SK-N-MC (cell line): ENCODE measurements around the gene ZMYND8.

Experiments used
- DNase-seq: peaks from one replicate; pipeline ENCODE4 v3.0.0-alpha.2; 2011; ENCODE audit warnings: low read depth, low spot score
- H3K27ac ChIP-seq: fragments of 200-600 bp; sonication (generic); 2 replicates; pipeline ENCODE4 v1.5.1; 2016; ENCODE audit warnings: mixed run types
- H3K36me3 ChIP-seq: fragments of 200-600 bp; sonication (generic); 2 replicates; pipeline ENCODE4 v1.6.1; 2017; ENCODE audit warnings: antibody characterized with exemption, low read length, mixed read lengths; ENCODE audit not compliant: insufficient read depth
- H3K4me3 ChIP-seq: fragments of 200-600 bp; sonication (generic); 2 replicates; pipeline ENCODE4 v1.5.1; 2016
- H3K9ac ChIP-seq: fragments of 200-600 bp; sonication (generic); 2 replicates; pipeline ENCODE4 v1.8.0; 2017; ENCODE audit warnings: mixed run types, mixed read lengths; ENCODE audit not compliant: insufficient read length
- H3K9me3 ChIP-seq: fragments of 200-600 bp; sonication (generic); 2 replicates; pipeline ENCODE4 v1.6.1; 2017; ENCODE audit warnings: low read depth, mild to moderate bottlenecking, antibody characterized with exemption, low read length, moderate library complexity, mixed read lengths
- EZH2 ChIP-seq: fragments of 200-600 bp; sonication (generic); IDR thresholded peaks from one replicate; pipeline ENCODE4 v1.6.1; 2017; ENCODE audit warnings: antibody characterized with exemption
- FOXP2 ChIP-seq: optimal IDR thresholded peaks from 2 replicates; pipeline ENCODE3; 2011; ENCODE audit warnings: mild to moderate bottlenecking, moderate library complexity; ENCODE audit not compliant: insufficient read depth; ENCODE audit errors: extremely low read length, control extremely low read depth
- POLR2AphosphoS5 ChIP-seq: IDR thresholded peaks from 2 replicates; pipeline ENCODE4 v1.6.1; 2012; ENCODE audit warnings: mild to moderate bottlenecking, low read depth, low read length, borderline replicate concordance

The ZMYND8 gene

DNA sequence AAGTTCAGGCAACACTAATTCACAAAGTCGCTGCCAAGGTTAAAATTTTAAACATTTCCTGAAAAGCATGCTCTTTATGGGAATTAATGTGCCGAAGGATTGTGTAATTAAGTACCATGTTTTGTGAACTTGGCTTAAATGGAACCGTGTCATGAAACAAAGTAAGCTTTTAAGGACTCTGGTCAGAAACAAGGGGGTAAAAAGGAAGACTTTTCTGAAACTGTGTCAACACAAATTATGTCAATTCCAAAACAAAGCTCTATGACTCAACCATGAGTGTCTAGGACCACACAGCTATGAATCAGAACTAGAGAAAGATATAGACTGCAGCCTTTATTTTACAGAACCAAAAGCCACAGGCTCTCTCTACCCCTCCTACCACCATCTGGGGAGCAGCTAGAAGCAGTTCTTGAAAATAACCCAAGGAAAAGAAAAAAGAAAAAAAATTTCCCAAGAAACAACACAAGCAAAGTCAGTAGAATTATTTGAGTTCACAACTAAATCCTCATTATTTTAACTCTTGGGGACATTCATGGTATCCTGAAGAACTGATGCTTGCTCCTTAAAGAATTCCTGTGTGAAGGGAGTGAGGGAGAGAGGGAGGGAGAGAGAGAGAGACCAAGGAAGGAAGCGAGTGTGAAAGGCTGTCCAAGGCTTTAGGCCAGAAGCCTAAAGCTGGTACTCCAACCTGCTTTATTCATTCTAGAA lies 81.9 kb downstream of the ZMYND8 start:
- no peak for DNase-seq
- peak overlapping the region; percentile 13 for H3K9ac ChIP-seq
- no peak for TF ChIP-seq FOXP2
- TF ChIP-seq POLR2AphosphoS5: no peak
- no peak for TF ChIP-seq EZH2
- H3K4me3 ChIP-seq: no peak overlapping the region
- peak overlapping the region; percentile 43 for H3K27ac ChIP-seq
- no peaks in the 10 kb centered on the region for H3K9me3 ChIP-seq
- H3K36me3 ChIP-seq: peaks cover 18% of the 10 kb centered on the region; the same call in 1 of the 2 replicates

DNA sequence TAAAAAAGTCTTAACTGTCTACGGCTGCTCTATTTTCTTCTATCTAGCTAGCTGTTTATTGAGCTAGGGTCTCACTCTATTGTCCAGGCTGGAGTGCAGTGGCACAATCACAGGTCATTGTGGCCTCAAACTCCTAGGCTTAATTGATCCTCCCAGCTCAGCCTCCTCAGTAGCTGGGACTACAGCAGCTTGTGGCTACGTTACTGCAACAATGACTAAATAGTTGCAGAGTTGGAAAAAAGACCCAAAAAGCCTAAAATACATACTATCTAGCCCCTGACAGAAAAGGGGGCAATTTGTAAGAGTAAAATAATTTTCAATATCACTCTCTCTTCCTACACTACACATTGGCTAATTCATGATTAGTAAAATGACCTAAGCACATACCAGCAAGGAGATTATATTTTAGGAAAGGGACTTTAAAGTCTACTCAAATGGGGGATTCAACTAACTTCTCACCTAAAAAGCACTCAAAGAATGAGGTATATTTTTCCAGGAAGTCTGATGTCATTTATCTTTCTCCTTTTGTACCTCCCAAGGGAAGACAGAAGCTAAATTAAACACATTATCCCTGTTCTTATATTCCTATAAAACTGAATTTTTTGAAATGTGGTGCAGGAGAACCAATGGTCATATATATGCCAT lies 82.8 kb downstream of the ZMYND8 start:
- peaks cover 19% of the 10 kb centered on the region; the same call in 1 of the 2 replicates for H3K36me3 ChIP-seq
- no peaks in the 10 kb centered on the region for H3K9me3 ChIP-seq
- TF ChIP-seq EZH2 (no peak), FOXP2 (no peak), POLR2AphosphoS5 (no peak)
- no peak overlapping the region for H3K9ac ChIP-seq
- DNase-seq: no peak
- H3K27ac ChIP-seq: peak overlapping the region; percentile 43; the same call in 1 of the 2 replicates
- H3K4me3 ChIP-seq: no peak overlapping the region

DNA sequence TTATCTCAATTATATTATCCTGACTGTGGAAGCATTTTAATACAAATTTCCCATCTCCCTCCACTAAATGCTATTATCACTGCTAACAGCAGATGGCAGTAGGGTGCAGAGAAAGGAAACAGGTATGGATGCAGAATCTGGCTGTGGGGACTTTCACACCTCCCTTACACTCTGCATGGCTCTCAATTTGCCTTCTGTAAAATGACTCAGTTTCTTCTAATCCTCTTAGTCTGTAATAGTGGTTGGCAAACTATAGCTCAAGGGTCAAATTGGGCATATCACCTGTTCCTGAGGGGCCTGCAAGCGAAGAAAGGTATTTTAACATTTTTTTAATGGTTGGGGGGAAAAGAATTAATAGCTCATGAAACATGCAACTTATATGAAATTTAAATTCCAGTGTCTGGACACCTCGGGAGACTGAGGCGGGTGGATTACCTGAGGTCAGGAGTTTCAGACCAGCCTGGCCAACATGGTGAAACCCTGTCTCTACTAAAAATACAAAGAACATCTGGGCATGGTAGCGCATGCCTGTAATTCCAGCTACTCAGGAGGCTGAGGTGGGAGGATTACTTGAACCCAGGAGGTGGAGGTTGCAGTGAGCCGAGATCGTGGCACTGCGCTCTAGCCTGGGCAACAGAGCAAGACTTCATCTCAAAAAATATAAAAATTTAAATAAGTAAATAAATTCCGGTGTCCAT lies 83.5 kb downstream of the ZMYND8 start:
- no peak for DNase-seq
- no peak overlapping the region for H3K9ac ChIP-seq
- H3K27ac ChIP-seq: no peak overlapping the region
- H3K4me3 ChIP-seq: no peak overlapping the region
- peaks cover 19% of the 10 kb centered on the region; the same call in 1 of the 2 replicates for H3K36me3 ChIP-seq
- no peaks in the 10 kb centered on the region for H3K9me3 ChIP-seq
- TF ChIP-seq FOXP2 (no peak), EZH2 (no peak), POLR2AphosphoS5 (no peak)

DNA sequence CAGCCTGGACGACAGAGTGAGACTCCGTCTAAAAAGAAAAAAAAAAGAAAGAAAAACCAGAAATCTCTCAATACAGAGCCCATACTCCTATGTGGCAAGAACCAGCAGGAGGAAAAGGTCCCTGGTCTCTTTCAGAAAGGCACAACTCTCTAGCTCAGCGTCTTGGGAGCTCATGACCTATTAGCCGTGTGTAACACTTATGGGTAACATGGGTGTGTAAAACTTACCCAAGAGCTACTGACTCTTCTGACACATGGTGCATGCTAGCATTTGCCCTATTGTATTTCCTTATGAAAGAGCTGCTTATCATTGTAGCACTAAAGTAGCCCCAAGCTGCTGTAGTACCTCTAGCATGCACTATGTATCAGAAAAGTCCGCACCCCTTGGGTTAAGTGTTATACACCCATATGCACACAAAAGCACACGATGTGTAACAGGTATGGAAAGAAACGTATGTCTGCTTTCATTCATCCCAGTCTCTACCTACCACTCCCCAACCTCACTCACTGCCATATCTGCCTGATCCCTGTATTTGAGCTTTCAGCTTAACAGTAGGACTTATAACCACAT lies 85.4 kb downstream of the ZMYND8 start:
- Histone ChIP-seq H3K4me3 (no peak overlapping the region), H3K27ac (no peak overlapping the region), H3K36me3 (peaks cover 15% of the 10 kb centered on the region; the same call in 1 of the 2 replicates), H3K9ac (no peak overlapping the region), H3K9me3 (no peaks in the 10 kb centered on the region)
- TF ChIP-seq FOXP2: no peak
- no peak for TF ChIP-seq POLR2AphosphoS5
- no peak for TF ChIP-seq EZH2
- no peak for DNase-seq

DNA sequence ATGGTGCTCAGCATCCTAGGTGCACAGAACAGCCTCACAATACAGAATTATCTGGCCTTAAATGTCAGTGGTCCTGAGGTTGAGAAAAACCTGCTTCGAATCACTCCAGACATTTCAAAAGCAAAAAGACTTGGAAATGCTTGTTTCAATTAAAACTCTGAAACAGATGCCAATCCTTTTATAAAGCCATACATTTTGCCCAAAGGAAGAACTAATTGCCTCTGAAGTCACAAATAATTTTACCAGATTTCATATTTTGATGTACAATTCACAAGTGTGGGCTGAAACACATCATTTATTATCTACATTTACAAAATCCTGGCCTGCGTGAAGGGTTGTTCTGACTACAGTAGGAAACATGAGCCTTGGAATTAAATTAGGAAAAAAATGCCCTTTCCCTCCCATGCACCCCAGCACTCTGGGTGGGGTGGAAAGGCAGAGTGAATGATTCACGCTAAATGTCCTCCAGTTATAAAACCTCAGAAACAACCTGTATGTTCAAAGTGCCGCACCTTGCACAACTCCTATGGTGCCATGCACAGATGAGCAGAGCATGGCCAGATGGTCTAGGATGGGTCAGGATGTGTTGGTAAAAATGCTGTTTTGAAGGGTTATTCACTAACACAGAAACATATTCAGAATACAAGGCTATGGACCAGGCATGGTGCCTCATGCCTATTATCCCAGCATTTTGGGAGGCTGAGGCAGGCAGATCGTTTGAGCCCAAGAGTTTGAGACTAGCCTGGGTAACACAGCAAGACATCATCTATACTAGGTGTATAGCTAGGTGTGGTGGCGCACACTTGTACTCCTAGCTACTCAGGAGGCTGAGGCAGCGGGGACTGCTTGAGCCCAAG lies 87.0 kb downstream of the ZMYND8 start:
- Histone ChIP-seq H3K9ac (no peak overlapping the region), H3K27ac (no peak overlapping the region), H3K36me3 (peaks cover 9% of the 10 kb centered on the region; the same call in 1 of the 2 replicates), H3K4me3 (no peak overlapping the region), H3K9me3 (no peaks in the 10 kb centered on the region)
- DNase-seq: no peak
- TF ChIP-seq POLR2AphosphoS5: no peak
- TF ChIP-seq FOXP2: no peak
- TF ChIP-seq EZH2: no peak

DNA sequence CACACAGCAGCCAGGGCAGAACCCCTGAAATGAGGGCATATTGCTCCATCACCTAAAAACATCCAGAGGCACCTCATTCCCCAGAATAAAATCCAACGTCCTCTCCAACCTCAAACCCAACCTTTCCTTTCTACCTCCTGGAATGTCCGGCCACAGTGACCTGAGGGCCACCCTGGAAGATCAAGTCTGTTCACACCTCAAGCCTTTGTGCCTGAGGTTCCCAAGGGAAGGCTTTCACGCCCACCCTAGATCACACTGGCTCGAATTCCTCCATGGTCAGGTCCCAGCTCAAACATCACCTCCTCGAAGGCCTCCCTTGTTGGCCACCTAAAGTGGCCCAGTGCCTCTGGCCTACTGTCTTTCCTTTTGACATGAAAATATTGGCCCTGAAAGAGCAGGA lies 88.9 kb downstream of the ZMYND8 start:
- Histone ChIP-seq H3K9me3 (no peaks in the 10 kb centered on the region), H3K4me3 (no peak overlapping the region), H3K9ac (no peak overlapping the region), H3K36me3 (peaks cover 11% of the 10 kb centered on the region; the same call in 1 of the 2 replicates), H3K27ac (no peak overlapping the region)
- no peak for TF ChIP-seq POLR2AphosphoS5
- TF ChIP-seq FOXP2: no peak
- no peak for TF ChIP-seq EZH2
- DNase-seq: no peak

DNA sequence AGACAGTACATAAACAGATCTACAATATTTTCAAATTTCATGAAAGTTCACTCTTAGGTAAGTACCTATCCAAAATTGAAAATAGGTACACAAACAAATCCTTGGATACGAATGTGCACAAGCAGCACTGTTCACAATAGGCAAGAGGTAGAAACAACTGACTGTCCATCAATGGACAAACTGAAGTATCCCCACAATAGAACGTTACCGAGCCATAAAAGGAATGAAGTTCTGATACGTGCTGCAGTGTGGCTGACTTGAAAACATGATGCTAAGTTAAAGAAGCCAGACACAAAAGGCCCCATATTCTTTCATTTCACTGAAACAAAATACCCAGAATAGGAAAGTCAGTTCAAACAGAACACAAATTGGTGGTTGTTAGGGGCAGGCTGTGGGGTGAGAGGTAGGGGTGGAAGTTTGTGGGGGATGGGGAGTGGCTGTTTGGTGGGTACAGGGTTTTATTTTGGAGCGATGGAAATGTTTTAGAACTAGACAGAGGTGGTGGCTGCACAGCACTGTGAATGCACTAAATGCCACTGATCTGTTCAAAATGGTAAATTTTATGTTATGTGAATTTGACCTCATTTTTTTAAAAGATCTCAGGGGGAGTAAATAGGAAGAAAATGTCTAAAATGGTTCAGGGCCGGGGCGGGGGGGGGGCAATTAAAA lies 89.5 kb downstream of the ZMYND8 start:
- Histone ChIP-seq H3K27ac (no peak overlapping the region), H3K9me3 (no peaks in the 10 kb centered on the region), H3K4me3 (no peak overlapping the region), H3K9ac (no peak overlapping the region), H3K36me3 (peaks cover 13% of the 10 kb centered on the region)
- no peak for TF ChIP-seq POLR2AphosphoS5
- TF ChIP-seq FOXP2: no peak
- DNase-seq: no peak
